MM.1S (cell line): ENCODE measurements around the gene SGPP1.

Experiments
- DNase-seq: peaks from one replicate; pipeline ENCODE4 v3.0.0-alpha.2; 2015
- H2AFZ ChIP-seq: fragments of 300-600 bp; sonication (generic); 2 replicates; pipeline ENCODE4 v1.6.0; 2016; ENCODE audit warnings: antibody characterized with exemption, low read length
- H3F3A ChIP-seq: fragments of 300-600 bp; sonication (generic); 2 replicates; pipeline ENCODE4 v1.6.1; 2016; ENCODE audit warnings: mild to moderate bottlenecking, antibody characterized with exemption, low read length, moderate library complexity, mixed read lengths; ENCODE audit not compliant: insufficient read depth
- H3K27ac ChIP-seq: fragments of 300-600 bp; sonication (generic); 2 replicates; pipeline ENCODE4 v1.5.1; 2016; ENCODE audit warnings: mild to moderate bottlenecking, low read length
- H3K27me3 ChIP-seq: fragments of 300-600 bp; sonication (generic); replicated peaks from 2 replicates; pipeline ENCODE4 v1.6.0; 2016; ENCODE audit warnings: low read length; ENCODE audit not compliant: insufficient read depth
- H3K36me3 ChIP-seq: fragments of 300-600 bp; sonication (generic); replicated peaks from 2 replicates; pipeline ENCODE4 v1.6.1; 2016; ENCODE audit warnings: mild to moderate bottlenecking, low read length, mixed read lengths; ENCODE audit not compliant: insufficient read depth
- H3K4me1 ChIP-seq: fragments of 300-600 bp; sonication (generic); 2 replicates; pipeline ENCODE4 v1.6.1; 2016; ENCODE audit warnings: low read length, mixed read lengths
- H3K4me2 ChIP-seq: fragments of 300-600 bp; sonication (generic); 2 replicates; pipeline ENCODE4 v1.6.0; 2016; ENCODE audit warnings: low read depth, low read length
- H3K4me3 ChIP-seq: fragments of 300-600 bp; sonication (generic); 2 replicates; pipeline ENCODE4 v1.5.1; 2016; ENCODE audit warnings: low read length, mixed read lengths
- H3K79me2 ChIP-seq: fragments of 300-600 bp; sonication (generic); 2 replicates; pipeline ENCODE4 v1.6.1; 2016; ENCODE audit warnings: mixed run types, low read length, mixed read lengths
- H3K9ac ChIP-seq: fragments of 300-600 bp; sonication (generic); 2 replicates; pipeline ENCODE4 v1.6.1; 2016; ENCODE audit warnings: low read length, mixed read lengths
- H3K9me2 ChIP-seq: fragments of 300-600 bp; sonication (generic); replicated peaks from 2 replicates; pipeline ENCODE4 v1.6.1; 2016; ENCODE audit warnings: mild to moderate bottlenecking, low read length, mixed read lengths; ENCODE audit not compliant: insufficient read depth
- H3K9me3 ChIP-seq: fragments of 300-600 bp; sonication (generic); replicated peaks from 2 replicates; pipeline ENCODE4 v1.6.1; 2016; ENCODE audit warnings: mild to moderate bottlenecking, low read length, mixed read lengths; ENCODE audit not compliant: insufficient read depth
- H4K20me1 ChIP-seq: fragments of 300-600 bp; sonication (generic); 2 replicates; pipeline ENCODE4 v1.6.1; 2016; ENCODE audit warnings: mild to moderate bottlenecking, low read length, moderate library complexity, mixed read lengths; ENCODE audit not compliant: insufficient read depth
- CTCF ChIP-seq: fragments of 300-600 bp; sonication (generic); IDR thresholded peaks from 2 replicates; pipeline ENCODE4 v1.5.1; 2016; ENCODE audit warnings: antibody characterized with exemption, low read length, mixed read lengths
- EZH2 ChIP-seq: fragments of 300-600 bp; sonication (generic); optimal IDR thresholded peaks from 2 replicates; pipeline ENCODE3; 2017; ENCODE audit warnings: low read depth, mild to moderate bottlenecking, antibody characterized with exemption, low read length, mixed read lengths
- EZH2phosphoT487 ChIP-seq: fragments of 300-600 bp; sonication (generic); IDR thresholded peaks from 2 replicates; pipeline ENCODE4 v1.6.1; 2018; ENCODE audit warnings: antibody characterized with exemption, low read length

The SGPP1 gene

GRCh38 chr14:63654936-63655335 is 72.9 kb downstream of the SGPP1 start:
- Histone ChIP-seq H3K4me1 (no peaks in the 10 kb centered on the region), H3K27ac (no peak overlapping the region), H3K27me3 (no peaks in the 10 kb centered on the region), H4K20me1 (no peaks in the 10 kb centered on the region), H2AFZ (no peak overlapping the region), H3F3A (no peaks in the 10 kb centered on the region), H3K9me3 (no peaks in the 10 kb centered on the region), H3K36me3 (no peaks in the 10 kb centered on the region), H3K9ac (no peak overlapping the region), H3K4me2 (no peak overlapping the region), H3K4me3 (no peak overlapping the region), H3K79me2 (no peaks in the 10 kb centered on the region), H3K9me2 (no peaks in the 10 kb centered on the region)
- TF ChIP-seq EZH2 (no peak), CTCF (no peak), EZH2phosphoT487 (no peak)
- no peak for DNase-seq

- H3K27ac ChIP-seq, result no peak overlapping the region
- H3K79me2 ChIP-seq, result no peaks in the 10 kb centered on the region
- no peaks in the 10 kb centered on the region for H3K36me3 ChIP-seq
- no peak overlapping the region for H3K4me3 ChIP-seq
- DNase-seq, result no peak
- no peak for TF ChIP-seq EZH2phosphoT487
- no peak for TF ChIP-seq CTCF
- TF ChIP-seq EZH2, result no peak
- no peak overlapping the region for H2AFZ ChIP-seq
- no peaks in the 10 kb centered on the region for H3K27me3 ChIP-seq
- no peak overlapping the region for H3K4me2 ChIP-seq
- no peak overlapping the region for H3K9ac ChIP-seq
- no peaks in the 10 kb centered on the region for H3K9me3 ChIP-seq
- H3F3A ChIP-seq, result no peaks in the 10 kb centered on the region
- H3K4me1 ChIP-seq, result no peaks in the 10 kb centered on the region
- H4K20me1 ChIP-seq, result no peaks in the 10 kb centered on the region
- H3K9me2 ChIP-seq, result no peaks in the 10 kb centered on the region
These were observed 73.5 kb downstream of the SGPP1 start for GRCh38 chr14:63654346-63654745.

- no peak overlapping the region for H3K9ac ChIP-seq
- no peaks in the 10 kb centered on the region for H3K79me2 ChIP-seq
- H2AFZ ChIP-seq, result no peak overlapping the region
- no peaks in the 10 kb centered on the region for H3K36me3 ChIP-seq
- H3F3A ChIP-seq, result no peaks in the 10 kb centered on the region
- H3K4me1 ChIP-seq, result no peaks in the 10 kb centered on the region
- H3K27ac ChIP-seq, result no peak overlapping the region
- H3K27me3 ChIP-seq, result no peaks in the 10 kb centered on the region
- H3K4me2 ChIP-seq, result no peak overlapping the region
- no peak overlapping the region for H3K4me3 ChIP-seq
- TF ChIP-seq EZH2phosphoT487 (no peak), CTCF (no peak), EZH2 (no peak)
- no peaks in the 10 kb centered on the region for H3K9me2 ChIP-seq
- H4K20me1 ChIP-seq, result no peaks in the 10 kb centered on the region
- no peaks in the 10 kb centered on the region for H3K9me3 ChIP-seq
- no peak for DNase-seq
These were observed 75.5 kb downstream of the SGPP1 start for GRCh38 chr14:63652406-63652805.
